IMR-90 (cell line): Measurements from ENCODE around the gene LRP1B. TPM values are rescaled to one million over a fixed set of nuclear protein-coding genes. Genes with fewer than 3 reads are reported as not detected.

Source experiments
- ATAC-seq: fragments of 200-7000 bp; cut with Tn5 transposase; 2 replicates; pipeline ENCODE4 v1.9.1; 2020; ENCODE audit warnings: low read depth, mild to moderate bottlenecking, moderate library complexity
- BruUV-seq: library from RNA; stranded (reverse); fragments of 400-500 nt; replicated peaks from 2 replicates; lab custom pipeline; 2021; lab: Mats Ljungman, UMichigan
- CTCF ChIA-PET: fragments of 300-600 bp; formaldehyde crosslinking; extraction: SDS; loops from one replicate; lab custom pipeline; 2021; ENCODE audit warnings: antibody characterized with exemption; lab: Yijun Ruan, JAX
- POLR2A ChIA-PET: fragments of 300-600 bp; sonication (Branson Sonifier 250); formaldehyde crosslinking; loops from one replicate; lab custom pipeline; 2022; ENCODE audit warnings: antibody characterized with exemption; ENCODE audit not compliant: unreplicated experiment; lab: Charles Lee
- DNase-seq: peaks from one replicate; pipeline ENCODE4 v3.0.0; 2013
- H2AFZ ChIP-seq: replicated peaks from 2 replicates; pipeline ENCODE3; 2013; ENCODE audit warnings: low read length, mild to moderate bottlenecking; ENCODE audit not compliant: poor library complexity
- H2AK5ac ChIP-seq: 2 replicates; pipeline ENCODE4 v1.6.1; 2013; ENCODE audit warnings: low read depth, low read length, inconsistent platforms
- H2AK9ac ChIP-seq: replicated peaks from 2 replicates; pipeline ENCODE3; 2013; ENCODE audit warnings: mild to moderate bottlenecking, low read depth, low read length, moderate library complexity; ENCODE audit not compliant: poor library complexity
- H2BK120ac ChIP-seq: 2 replicates; pipeline ENCODE4 v1.6.1; 2013; ENCODE audit warnings: low read depth, low read length, inconsistent platforms
- H2BK15ac ChIP-seq: 3 replicates; pipeline ENCODE4 v1.6.1; 2013; ENCODE audit warnings: low read depth, low read length, inconsistent platforms
- H2BK20ac ChIP-seq: 2 replicates; pipeline ENCODE4 v1.6.1; 2013; ENCODE audit warnings: low read depth, mild to moderate bottlenecking, inconsistent platforms, low read length, moderate library complexity
- H2BK5ac ChIP-seq: 2 replicates; pipeline ENCODE4 v1.6.1; 2013; ENCODE audit warnings: mild to moderate bottlenecking, low read depth, low read length, inconsistent platforms; ENCODE audit not compliant: poor library complexity, severe bottlenecking
- H3K14ac ChIP-seq: replicated peaks from 2 replicates; pipeline ENCODE4 v1.6.1; 2013; ENCODE audit warnings: low read depth, low read length, inconsistent platforms
- H3K18ac ChIP-seq: 2 replicates; pipeline ENCODE4 v1.6.1; 2013; ENCODE audit warnings: low read depth, low read length, control low read depth
- H3K23ac ChIP-seq: 2 replicates; pipeline ENCODE4 v1.6.1; 2013; ENCODE audit warnings: low read depth, low read length, inconsistent platforms
- H3K27ac ChIP-seq: 2 replicates; pipeline ENCODE4 v1.5.1; 2013; ENCODE audit warnings: mild to moderate bottlenecking, control low read depth, low read length; ENCODE audit not compliant: insufficient read depth
- H3K27me3 ChIP-seq: 2 replicates; pipeline ENCODE4 v1.6.1; 2013; ENCODE audit warnings: low read length; ENCODE audit not compliant: control insufficient read depth, insufficient read depth
- H3K36me3 ChIP-seq: 2 replicates; pipeline ENCODE4 v1.6.1; 2013; ENCODE audit warnings: low read length, mixed read lengths; ENCODE audit not compliant: control insufficient read depth, insufficient read depth
- H3K4ac ChIP-seq: 2 replicates; pipeline ENCODE4 v1.6.1; 2013; ENCODE audit warnings: low read depth, low read length, inconsistent platforms
- H3K4me1 ChIP-seq: 2 replicates; pipeline ENCODE4 v1.6.1; 2013; ENCODE audit warnings: low read length, mixed read lengths; ENCODE audit not compliant: control insufficient read depth, insufficient read depth
- H3K4me2 ChIP-seq: 2 replicates; pipeline ENCODE4 v1.6.1; 2013; ENCODE audit warnings: low read depth, mild to moderate bottlenecking, control low read depth, low read length, moderate library complexity
- H3K4me3 ChIP-seq: 2 replicates; pipeline ENCODE4 v1.5.1; 2013; ENCODE audit warnings: low read depth, mild to moderate bottlenecking, control low read depth, low read length, moderate library complexity; ENCODE audit not compliant: insufficient read depth
- H3K56ac ChIP-seq: 2 replicates; pipeline ENCODE4 v1.6.1; 2013; ENCODE audit warnings: low read length, inconsistent platforms; ENCODE audit not compliant: insufficient read depth; ENCODE audit errors: extremely low read depth
- H3K79me1 ChIP-seq, 2 experiments: 2 replicates each; pipeline ENCODE4 v1.6.1; 2013; ENCODE audit warnings: low read length in 2 of 2, inconsistent platforms in 1 of 2, low read depth in 1 of 2
- H3K9ac ChIP-seq: 2 replicates; pipeline ENCODE4 v1.6.1; 2013; ENCODE audit warnings: low read depth, low read length, control low read depth
- H3K9me1 ChIP-seq: 2 replicates; pipeline ENCODE4 v1.6.1; 2013; ENCODE audit warnings: low read length, inconsistent platforms; ENCODE audit not compliant: insufficient read depth
- H3K9me3 ChIP-seq: 2 replicates; pipeline ENCODE4 v1.6.1; 2013; ENCODE audit warnings: low read length; ENCODE audit not compliant: control insufficient read depth, insufficient read depth
- H4K20me1 ChIP-seq: 2 replicates; pipeline ENCODE4 v1.6.1; 2013; ENCODE audit warnings: low read length, inconsistent platforms; ENCODE audit not compliant: insufficient read depth
- H4K5ac ChIP-seq: 2 replicates; pipeline ENCODE4 v1.6.1; 2013; ENCODE audit warnings: mild to moderate bottlenecking, low read depth, low read length, control low read depth
- H4K8ac ChIP-seq, 2 experiments: 2 replicates each; pipeline ENCODE4 v1.6.1; 2013; ENCODE audit warnings: low read depth in 2 of 2, low read length in 2 of 2, control low read depth in 1 of 2, inconsistent platforms in 1 of 2
- H4K91ac ChIP-seq: 2 replicates; pipeline ENCODE4 v1.6.1; 2013; ENCODE audit warnings: low read depth, low read length, inconsistent platforms; ENCODE audit not compliant: insufficient read depth
- BHLHE40 ChIP-seq: fragments of 150-350 bp; IDR thresholded peaks from 2 replicates; pipeline ENCODE4 v1.6.1; 2016; ENCODE audit warnings: mild to moderate bottlenecking, low read depth, low read length
- CEBPB ChIP-seq: IDR thresholded peaks from 2 replicates; pipeline ENCODE4 v1.6.1; 2012; ENCODE audit warnings: low read depth, low read length, improper control_type of control experiment
- CHD1 ChIP-seq: IDR thresholded peaks from 2 replicates; pipeline ENCODE4 v1.6.1; 2012; ENCODE audit warnings: low read depth, low read length, improper control_type of control experiment
- ELK1 ChIP-seq: fragments of 150-350 bp; IDR thresholded peaks from 2 replicates; pipeline ENCODE4 v1.6.1; 2016; ENCODE audit warnings: low read depth, mild to moderate bottlenecking, low read length, moderate library complexity, borderline replicate concordance
- FOS ChIP-seq: fragments of 150-350 bp; IDR thresholded peaks from 2 replicates; pipeline ENCODE4 v1.6.1; 2016; ENCODE audit warnings: low read depth, low read length
- MAFK ChIP-seq: IDR thresholded peaks from 2 replicates; pipeline ENCODE4 v1.6.1; 2012; ENCODE audit warnings: low read depth, low read length, improper control_type of control experiment
- MAZ ChIP-seq: IDR thresholded peaks from 2 replicates; pipeline ENCODE4 v1.6.1; 2012; ENCODE audit warnings: low read depth, mild to moderate bottlenecking, low read length, improper control_type of control experiment, moderate library complexity, borderline replicate concordance
- MXI1 ChIP-seq: IDR thresholded peaks from 2 replicates; pipeline ENCODE4 v1.6.1; 2012; ENCODE audit warnings: low read depth, mild to moderate bottlenecking, low read length, moderate library complexity, borderline replicate concordance
- NFE2L2 ChIP-seq: fragments of 150-350 bp; IDR thresholded peaks from 2 replicates; pipeline ENCODE4 v1.6.1; 2016; ENCODE audit warnings: low read depth, mild to moderate bottlenecking, low read length
- POLR2A ChIP-seq: IDR thresholded peaks from 2 replicates; pipeline ENCODE4 v1.6.1; 2012; ENCODE audit warnings: mild to moderate bottlenecking, low read depth, low read length
- RAD21 ChIP-seq: IDR thresholded peaks from 2 replicates; pipeline ENCODE4 v1.6.1; 2012; ENCODE audit warnings: low read length, improper control_type of control experiment
- RCOR1 ChIP-seq: IDR thresholded peaks from 2 replicates; pipeline ENCODE4 v1.6.1; 2012; ENCODE audit warnings: mild to moderate bottlenecking, low read length, improper control_type of control experiment; ENCODE audit not compliant: insufficient replicate concordance
- RFX5 ChIP-seq: IDR thresholded peaks from 2 replicates; pipeline ENCODE4 v1.8.0; 2012; ENCODE audit warnings: low read depth, mild to moderate bottlenecking, low read length, moderate library complexity
- SMC3 ChIP-seq: fragments of 150-350 bp; IDR thresholded peaks from 2 replicates; pipeline ENCODE4 v1.6.1; 2016; ENCODE audit warnings: low read depth, mild to moderate bottlenecking, antibody characterized with exemption, low read length, moderate library complexity
- WGBS, 2 experiments: methylation state at CpG; one replicate each; pipeline versions ENCODE4 v1.1.5 to v1.1.7; 2013; ENCODE audit warnings: missing lambda C conversion rate in 2 of 2; ENCODE audit not compliant: insufficient read length in 1 of 2; ENCODE audit errors: extremely low coverage in 2 of 2; 5-methylcytosine and 5-hydroxymethylcytosine counted together
- dilution Hi-C: fragments of 300-500 bp; cut with HindIII; formaldehyde crosslinking; loops from one replicate; pipeline ENCODE4 v1.14.3; 2018; ENCODE audit warnings: low sequenced_read_pairs; ENCODE audit not compliant: unreplicated experiment
- in situ Hi-C: fragments of 300-500 bp; cut with MboI; formaldehyde crosslinking; loops from 3 replicates; pipeline ENCODE4 v1.14.3; 2019; ENCODE audit warnings: low sequenced_read_pairs, inconsistent platforms, mixed read lengths
- intact Hi-C: fragments of 100-400 bp; cut with micrococcal nuclease; formaldehyde crosslinking; loops from 2 replicates; pipeline ENCODE4 v1.10.0; 2022
- polyA plus RNA-seq, 3 experiments: library from polyadenylated mRNA; depleted of rRNA; stranded (reverse); fragments of >200 nt; gene quantifications; 2 replicates each; pipeline ENCODE4 v1.2.3, GENCODE V29; 2012; ENCODE audit warnings: low replicate concordance in 1 of 3
- total RNA-seq: library from RNA; depleted of rRNA; stranded (reverse); fragments of >200 nt; gene quantifications from 2 replicates; pipeline ENCODE4 v1.2.3, GENCODE V29; 2012
- TF ChIP-seq, protein P1 (sequence below): conservative IDR thresholded peaks from 2 replicates; pipeline ENCODE4 v1.5.1; 2012; ENCODE audit warnings: mild to moderate bottlenecking, low read depth, low read length, improper control_type of control experiment
- TF ChIP-seq, protein P2 (sequence below): fragments of 150-350 bp; IDR thresholded peaks from 2 replicates; pipeline ENCODE4 v1.6.1; 2017; ENCODE audit warnings: mild to moderate bottlenecking, antibody characterized with exemption, low read length, low read depth

LRP1B gene
- total and polyA plus RNA-seq, 2 of the 4 experiments (the other 2 are of a cell fraction) = under 0.01 to 0.02 TPM

DNA sequence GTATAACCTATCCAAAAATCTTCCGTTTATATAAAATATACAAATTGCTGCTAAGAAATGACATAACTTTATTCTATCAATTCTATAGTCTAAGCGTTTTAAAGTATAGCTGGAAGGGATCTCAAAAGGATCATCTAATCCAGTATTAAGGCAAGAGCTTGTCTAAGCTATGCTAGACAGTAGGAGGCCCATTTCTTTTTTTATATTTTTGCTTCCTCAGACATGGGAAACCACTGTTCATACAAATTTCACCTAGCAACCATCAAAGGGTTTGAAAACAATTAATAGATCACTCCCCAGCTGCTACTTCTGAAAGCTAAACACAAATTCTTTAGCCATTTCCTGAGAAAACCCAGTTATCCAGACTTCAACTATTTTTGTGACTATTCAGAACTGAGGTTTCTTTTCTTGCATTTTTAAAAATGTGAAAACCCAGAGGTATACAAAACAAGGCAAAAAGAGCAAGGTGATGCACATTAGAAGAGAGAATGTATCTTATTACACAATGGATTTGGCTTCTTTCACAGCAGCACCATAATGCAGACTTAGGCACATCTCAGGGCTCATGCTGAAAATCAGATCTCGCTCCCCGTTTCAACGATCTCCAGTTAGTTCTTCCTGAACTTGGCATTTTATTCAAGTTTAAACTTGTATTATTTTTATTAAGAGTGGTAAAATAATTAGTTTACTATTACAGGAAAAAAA is 274.4 kb downstream of the LRP1B start:
- Histone ChIP-seq H3K27me3 (no peaks in the 10 kb centered on the region), H3K9ac (no peak overlapping the region), H3K27ac (no peak overlapping the region), H3K4me1 (no peaks in the 10 kb centered on the region), H4K20me1 (no peaks in the 10 kb centered on the region), H3K14ac (no peak overlapping the region), H3K36me3 (no peaks in the 10 kb centered on the region), H2AK5ac (no peak overlapping the region), H4K91ac (no peak overlapping the region), H2BK20ac (no peak overlapping the region), H3K56ac (no peak overlapping the region), H3K23ac (no peak overlapping the region), H2BK5ac (no peak overlapping the region), H3K79me1 (no peaks in the 10 kb centered on the region), H3K4me2 (no peak overlapping the region), H4K8ac (no peak overlapping the region), H4K5ac (no peak overlapping the region), H3K9me3 (no peaks in the 10 kb centered on the region), H3K4ac (no peak overlapping the region), H2BK15ac (no peak overlapping the region), H3K18ac (no peak overlapping the region), H3K9me1 (no peaks in the 10 kb centered on the region), H2BK120ac (no peak overlapping the region), H2AK9ac (no peak overlapping the region), H2AFZ (no peak overlapping the region), H3K4me3 (no peak overlapping the region)
- intact Hi-C loops = no loop called here
- dilution Hi-C loops = no loop called here
- no CpG with 5 or more reads among the region's 5 CpGs for WGBS, 2 experiments
- ChIA-PET POLR2A (no interaction called here), CTCF (no interaction called here)
- ATAC-seq (no peak), DNase-seq (no peak)
- in situ Hi-C loops = no loop called here
- TF ChIP-seq, protein P1, sequence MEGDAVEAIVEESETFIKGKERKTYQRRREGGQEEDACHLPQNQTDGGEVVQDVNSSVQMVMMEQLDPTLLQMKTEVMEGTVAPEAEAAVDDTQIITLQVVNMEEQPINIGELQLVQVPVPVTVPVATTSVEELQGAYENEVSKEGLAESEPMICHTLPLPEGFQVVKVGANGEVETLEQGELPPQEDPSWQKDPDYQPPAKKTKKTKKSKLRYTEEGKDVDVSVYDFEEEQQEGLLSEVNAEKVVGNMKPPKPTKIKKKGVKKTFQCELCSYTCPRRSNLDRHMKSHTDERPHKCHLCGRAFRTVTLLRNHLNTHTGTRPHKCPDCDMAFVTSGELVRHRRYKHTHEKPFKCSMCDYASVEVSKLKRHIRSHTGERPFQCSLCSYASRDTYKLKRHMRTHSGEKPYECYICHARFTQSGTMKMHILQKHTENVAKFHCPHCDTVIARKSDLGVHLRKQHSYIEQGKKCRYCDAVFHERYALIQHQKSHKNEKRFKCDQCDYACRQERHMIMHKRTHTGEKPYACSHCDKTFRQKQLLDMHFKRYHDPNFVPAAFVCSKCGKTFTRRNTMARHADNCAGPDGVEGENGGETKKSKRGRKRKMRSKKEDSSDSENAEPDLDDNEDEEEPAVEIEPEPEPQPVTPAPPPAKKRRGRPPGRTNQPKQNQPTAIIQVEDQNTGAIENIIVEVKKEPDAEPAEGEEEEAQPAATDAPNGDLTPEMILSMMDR = no peak
- TF ChIP-seq ELK1 = no peak
- no peak for TF ChIP-seq CEBPB
- TF ChIP-seq MAZ = no peak
- no peak for TF ChIP-seq MAFK
- TF ChIP-seq POLR2A = no peak
- TF ChIP-seq SMC3 = no peak
- no peak for TF ChIP-seq MXI1
- no peak for TF ChIP-seq BHLHE40
- TF ChIP-seq FOS = no peak
- TF ChIP-seq RCOR1 = no peak
- no peak for TF ChIP-seq RAD21
- TF ChIP-seq RFX5 = no peak
- TF ChIP-seq, protein P2, sequence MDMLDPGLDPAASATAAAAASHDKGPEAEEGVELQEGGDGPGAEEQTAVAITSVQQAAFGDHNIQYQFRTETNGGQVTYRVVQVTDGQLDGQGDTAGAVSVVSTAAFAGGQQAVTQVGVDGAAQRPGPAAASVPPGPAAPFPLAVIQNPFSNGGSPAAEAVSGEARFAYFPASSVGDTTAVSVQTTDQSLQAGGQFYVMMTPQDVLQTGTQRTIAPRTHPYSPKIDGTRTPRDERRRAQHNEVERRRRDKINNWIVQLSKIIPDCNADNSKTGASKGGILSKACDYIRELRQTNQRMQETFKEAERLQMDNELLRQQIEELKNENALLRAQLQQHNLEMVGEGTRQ = no peak
- no peak for TF ChIP-seq CHD1
- TF ChIP-seq NFE2L2 = no peak
- no TSS peak for BruUV-seq
